ENCODE data around the gene MERTK. TPM values are rescaled to one million over a fixed set of nuclear protein-coding genes. Genes with fewer than 3 reads are reported as not detected.
A peak's percentile ranks its signal among the peaks of the same experiment; 100 is the strongest.
"Not testable (repeated sequence)": the region's sequence is repeated elsewhere in the genome, so short reads cannot be mapped to it uniquely, and the experiment has no call there.

The MERTK gene
- total RNA-seq, 1 donor, result under 0.01 TPM

GRCh38 chr2:112056626-112056987, 158.2 kb downstream of the MERTK start:
- no peak for DNase-seq (ENCODE audit: low read depth)
- TF ChIP-seq CTCF (IDR thresholded peaks at IDR 0.05; ENCODE audit: insufficient read depth, low read depth, low read length), result no peak
- H3K4me3 ChIP-seq (ENCODE audit: low read depth, low read length), result peak overlapping the region; percentile 94

- DNase-seq (ENCODE audit: low read depth), result no peak
- no peak overlapping the region for H3K4me3 ChIP-seq (ENCODE audit: low read depth, low read length)
- no peak for TF ChIP-seq CTCF (IDR thresholded peaks at IDR 0.05; ENCODE audit: insufficient read depth, low read depth, low read length)
Observed at GRCh38 chr2:112059671-112060070, 161.3 kb downstream of the MERTK start.

- no peak for DNase-seq (ENCODE audit: low read depth)
- no peak for TF ChIP-seq CTCF (IDR thresholded peaks at IDR 0.05; ENCODE audit: insufficient read depth, low read depth, low read length)
- H3K4me3 ChIP-seq (ENCODE audit: low read depth, low read length), result no peak overlapping the region
Observed at GRCh38 chr2:112061299-112061698, 162.9 kb downstream of the MERTK start.

GRCh38 chr2:112061840-112062239, 163.4 kb downstream of the MERTK start:
- no peak for TF ChIP-seq CTCF (IDR thresholded peaks at IDR 0.05; ENCODE audit: insufficient read depth, low read depth, low read length)
- DNase-seq (ENCODE audit: low read depth), result no peak
- no peak overlapping the region for H3K4me3 ChIP-seq (ENCODE audit: low read depth, low read length)

- TF ChIP-seq CTCF (IDR thresholded peaks at IDR 0.05; ENCODE audit: insufficient read depth, low read depth, low read length), result no peak
Observed at GRCh38 chr2:112062894-112063293, 164.5 kb downstream of the MERTK start.

GRCh38 chr2:112065486-112065885, 167.1 kb downstream of the MERTK start:
- peak; percentile 55 for DNase-seq (ENCODE audit: low read depth)
- TF ChIP-seq CTCF (IDR thresholded peaks at IDR 0.05; ENCODE audit: insufficient read depth, low read depth, low read length), result no peak
- no peak overlapping the region for H3K4me3 ChIP-seq (ENCODE audit: low read depth, low read length)

More at GRCh38 chr2:112062894-112063293, 164.5 kb downstream of the MERTK start:
- DNase-seq (ENCODE audit: low read depth), result no peak
- no peak overlapping the region for H3K4me3 ChIP-seq (ENCODE audit: low read depth, low read length)

- H3K4me3 ChIP-seq (ENCODE audit: low read depth, low read length), result no peak overlapping the region
- peak; percentile 81 for DNase-seq (ENCODE audit: low read depth)
- TF ChIP-seq CTCF (IDR thresholded peaks at IDR 0.05; ENCODE audit: insufficient read depth, low read depth, low read length), result no peak
Observed at GRCh38 chr2:112065966-112066365, 167.6 kb downstream of the MERTK start.

GRCh38 chr2:112069794-112070193, 171.4 kb downstream of the MERTK start:
- H3K4me3 ChIP-seq (ENCODE audit: low read depth, low read length); DNase-seq (ENCODE audit: low read depth): not testable (repeated sequence)

All from fibroblast of villous mesenchyme (primary cell).